Tibial nerve (tissue), 4 donors: Measurements from ENCODE around the gene SULF2. TPM values are rescaled to one million over a fixed set of nuclear protein-coding genes. Genes with fewer than 3 reads are reported as not detected.
A peak's percentile ranks its signal among the peaks of the same experiment; 100 is the strongest.

Source experiments
- DNase-seq, 2 donors: peaks; one replicate each; pipeline ENCODE4 v3.0.0-alpha.2; 2019; ENCODE audit warnings: low spot score in 2 of 2
- H3K27ac ChIP-seq, 4 donors: fragments of 200-600 bp; sonication (generic) in 3 of 4; one replicate each; pipeline ENCODE4 v1.5.1; 2017 to 2019; ENCODE audit warnings: mild to moderate bottlenecking in 1 of 4
- H3K27me3 ChIP-seq, 2 donors: fragments of 200-600 bp; sonication (generic) in 1 of 2; one replicate each; pipeline versions ENCODE4 v1.5.1 to v1.6.0; 2017 to 2019
- H3K36me3 ChIP-seq, 3 donors: fragments of 200-600 bp; sonication (generic); one replicate each; pipeline ENCODE4 v1.5.1; 2018 to 2019
- H3K4me1 ChIP-seq, 4 donors: fragments of 200-600 bp; sonication (generic) in 3 of 4; one replicate each; pipeline ENCODE4 v1.5.1; 2017 to 2019
- H3K4me3 ChIP-seq, 4 donors: fragments of 200-600 bp; sonication (generic) in 3 of 4; one replicate each; pipeline ENCODE4 v1.5.1; 2017 to 2019; ENCODE audit warnings: mild to moderate bottlenecking in 1 of 4, moderate library complexity in 1 of 4
- H3K9me3 ChIP-seq, 4 donors: fragments of 200-600 bp; sonication (generic) in 3 of 4; one replicate each; pipeline ENCODE4 v1.5.1; 2017 to 2019
- EP300 ChIP-seq, 2 donors: sonication (generic); formaldehyde crosslinking; IDR thresholded peaks; one replicate each; pipeline ENCODE4 v1.6.1; 2017; ENCODE audit warnings: antibody characterized with exemption in 2 of 2, mild to moderate bottlenecking in 1 of 2
- POLR2A ChIP-seq, 2 donors: fragments of 450-650 bp; IDR thresholded peaks; one replicate each; pipeline ENCODE4 v1.6.1; 2017; ENCODE audit warnings: antibody characterized with exemption in 2 of 2, mild to moderate bottlenecking in 2 of 2, moderate library complexity in 2 of 2
- WGBS, 2 donors: methylation state at CpG; one replicate each; pipeline ENCODE4 v1.1.5; 2018; 5-methylcytosine and 5-hydroxymethylcytosine counted together
- total RNA-seq, 4 donors: library from RNA; depleted of rRNA; stranded (reverse); fragments of >200 nt; gene quantifications; one replicate each; pipeline ENCODE4 v1.1.0, GENCODE V29; 2016
- TF ChIP-seq, protein P1 (sequence below), 5 experiments: fragments of 200-600 bp in 3 of 5; fragments of 450-650 bp in 2 of 5; sonication (generic) in 3 of 5; IDR thresholded peaks; one replicate each; pipeline ENCODE4 v1.5.1; 2016 to 2019; ENCODE audit warnings: antibody characterized with exemption in 5 of 5, mild to moderate bottlenecking in 3 of 5, moderate library complexity in 2 of 5

Gene SULF2
- total RNA-seq, 4 donors from 2014 or later, result 40.9 to 75.3 (median 59.8) TPM

GRCh38 chr20:47727170-47727880, 58.0 kb downstream of the SULF2 start:
- Histone ChIP-seq H3K36me3 (no peaks in the 10 kb centered on the region), H3K27ac (peak overlapping the region in 2 of 4 donors; percentile 12 to 47), H3K9me3 (no peaks in the 10 kb centered on the region), H3K4me1 (peaks cover 0 to 7% (median 3%) of the 10 kb centered on the region in 4 donors), H3K27me3 (no peaks in the 10 kb centered on the region), H3K4me3 (no peak overlapping the region)
- peak in 1 of 2 donors; percentile 37 for DNase-seq
- 68 to 82% methylated on average over 18 of the region's 18 CpGs for WGBS, 2 donors
- TF ChIP-seq POLR2A (IDR thresholded peaks at IDR 0.05) (no peak), EP300 (IDR thresholded peaks at IDR 0.05) (peak in 1 of 2 donors; percentile 54)
- TF ChIP-seq, protein P1, sequence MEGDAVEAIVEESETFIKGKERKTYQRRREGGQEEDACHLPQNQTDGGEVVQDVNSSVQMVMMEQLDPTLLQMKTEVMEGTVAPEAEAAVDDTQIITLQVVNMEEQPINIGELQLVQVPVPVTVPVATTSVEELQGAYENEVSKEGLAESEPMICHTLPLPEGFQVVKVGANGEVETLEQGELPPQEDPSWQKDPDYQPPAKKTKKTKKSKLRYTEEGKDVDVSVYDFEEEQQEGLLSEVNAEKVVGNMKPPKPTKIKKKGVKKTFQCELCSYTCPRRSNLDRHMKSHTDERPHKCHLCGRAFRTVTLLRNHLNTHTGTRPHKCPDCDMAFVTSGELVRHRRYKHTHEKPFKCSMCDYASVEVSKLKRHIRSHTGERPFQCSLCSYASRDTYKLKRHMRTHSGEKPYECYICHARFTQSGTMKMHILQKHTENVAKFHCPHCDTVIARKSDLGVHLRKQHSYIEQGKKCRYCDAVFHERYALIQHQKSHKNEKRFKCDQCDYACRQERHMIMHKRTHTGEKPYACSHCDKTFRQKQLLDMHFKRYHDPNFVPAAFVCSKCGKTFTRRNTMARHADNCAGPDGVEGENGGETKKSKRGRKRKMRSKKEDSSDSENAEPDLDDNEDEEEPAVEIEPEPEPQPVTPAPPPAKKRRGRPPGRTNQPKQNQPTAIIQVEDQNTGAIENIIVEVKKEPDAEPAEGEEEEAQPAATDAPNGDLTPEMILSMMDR (IDR thresholded peaks at IDR 0.05), result no peak

DNA sequence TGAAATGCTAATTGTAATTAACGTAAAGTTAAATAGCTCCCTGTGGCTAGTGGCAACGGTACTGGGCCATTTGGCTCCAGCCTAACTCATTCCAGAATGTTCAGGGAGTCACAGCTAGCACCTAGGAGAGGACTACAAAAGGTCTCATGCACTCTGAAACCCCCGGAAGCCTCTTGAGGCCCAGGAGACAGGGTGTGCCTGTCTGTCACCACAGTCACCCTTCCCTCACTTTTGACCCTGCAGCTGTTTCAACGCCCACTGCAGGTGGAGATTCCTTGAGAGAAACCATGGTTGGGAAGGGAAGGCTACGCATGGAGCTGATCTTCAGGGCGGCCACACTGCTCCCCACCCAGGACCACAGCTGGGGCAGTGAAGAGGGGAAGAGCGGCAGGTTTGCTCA, 58.6 kb downstream of the SULF2 start:
- WGBS, 2 donors, result 85 to 88% methylated on average over 7 of the region's 7 CpGs
- no peak overlapping the region for H3K4me3 ChIP-seq
- H3K27ac ChIP-seq, result peak overlapping the region in 1 of 4 donors; percentile 12
- DNase-seq, result no peak
- TF ChIP-seq, protein P1 (IDR thresholded peaks at IDR 0.05), result no peak
- TF ChIP-seq POLR2A (IDR thresholded peaks at IDR 0.05) (no peak), EP300 (IDR thresholded peaks at IDR 0.05) (no peak)
- no peaks in the 10 kb centered on the region for H3K27me3 ChIP-seq
- H3K36me3 ChIP-seq, result no peaks in the 10 kb centered on the region
- no peaks in the 10 kb centered on the region for H3K9me3 ChIP-seq
- peaks cover 0 to 7% (median 3%) of the 10 kb centered on the region in 4 donors for H3K4me1 ChIP-seq

DNA sequence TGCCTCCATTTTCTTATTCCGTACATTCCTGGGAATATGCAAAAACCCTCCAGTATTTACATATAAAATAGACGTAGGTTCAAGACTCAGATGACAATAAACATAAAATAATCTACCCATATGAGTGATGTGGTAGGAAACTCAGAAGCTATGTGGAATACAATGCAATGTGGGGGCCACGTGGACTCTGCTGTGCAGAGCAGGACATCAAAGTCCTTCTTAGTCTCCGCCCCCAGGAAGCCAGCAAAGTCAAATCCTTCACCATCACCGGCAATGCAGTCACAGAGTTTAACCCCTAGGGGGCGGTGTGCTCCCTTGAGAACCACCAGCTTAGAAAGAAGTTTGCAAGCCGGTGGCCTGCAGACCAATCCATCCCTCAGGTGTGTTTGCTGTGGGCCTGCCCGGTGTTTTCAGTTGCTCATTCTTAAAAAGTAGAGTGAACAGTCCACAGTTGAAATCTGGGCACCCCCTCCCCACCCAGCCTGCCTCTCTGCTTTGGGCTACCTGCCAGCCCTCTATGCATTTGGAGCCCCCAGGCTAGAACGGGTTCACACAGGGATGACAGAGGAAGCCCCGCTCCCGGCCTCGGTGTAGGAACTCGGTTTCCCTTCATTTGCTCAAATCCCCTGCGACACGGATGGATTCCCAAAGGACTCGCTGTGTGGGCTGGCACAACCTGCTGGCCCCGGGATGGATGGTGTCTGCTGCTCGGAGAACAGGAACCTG, 59.9 kb downstream of the SULF2 start:
- Histone ChIP-seq H3K4me1 (peaks cover 0 to 19% (median 3%) of the 10 kb centered on the region in 4 donors), H3K27ac (no peak overlapping the region), H3K9me3 (no peaks in the 10 kb centered on the region), H3K36me3 (no peaks in the 10 kb centered on the region), H3K27me3 (no peaks in the 10 kb centered on the region), H3K4me3 (no peak overlapping the region)
- 53 to 54% methylated on average over 18 of the region's 18 CpGs for WGBS, 2 donors
- no peak for TF ChIP-seq EP300 (IDR thresholded peaks at IDR 0.05)
- TF ChIP-seq, protein P1 (IDR thresholded peaks at IDR 0.05), result peak; percentile 71 to 79 (median 72)
- DNase-seq, result peak; percentile 57 to 72

GRCh38 chr20:47724910-47725247, 60.4 kb downstream of the SULF2 start:
- H3K36me3 ChIP-seq, result no peaks in the 10 kb centered on the region
- H3K4me3 ChIP-seq, result no peak overlapping the region
- DNase-seq, result no peak
- no peaks in the 10 kb centered on the region for H3K27me3 ChIP-seq
- peaks cover 0 to 25% (median 3%) of the 10 kb centered on the region in 4 donors for H3K4me1 ChIP-seq
- H3K9me3 ChIP-seq, result no peaks in the 10 kb centered on the region
- WGBS, 2 donors, result 74 to 87% methylated on average over 5 of the region's 5 CpGs
- no peak overlapping the region for H3K27ac ChIP-seq
- TF ChIP-seq, protein P1 (IDR thresholded peaks at IDR 0.05), result no peak
- no peak for TF ChIP-seq EP300 (IDR thresholded peaks at IDR 0.05)

GRCh38 chr20:47724396-47724795, 60.9 kb downstream of the SULF2 start:
- no peaks in the 10 kb centered on the region for H3K36me3 ChIP-seq
- H3K4me3 ChIP-seq, result no peak overlapping the region
- 73 to 90% methylated on average over 6 of the region's 6 CpGs for WGBS, 2 donors
- no peak for TF ChIP-seq POLR2A (IDR thresholded peaks at IDR 0.05)
- H3K9me3 ChIP-seq, result no peaks in the 10 kb centered on the region
- H3K4me1 ChIP-seq, result peaks cover 0 to 26% (median 3%) of the 10 kb centered on the region in 4 donors
- no peak for DNase-seq
- no peaks in the 10 kb centered on the region for H3K27me3 ChIP-seq
- no peak overlapping the region for H3K27ac ChIP-seq
